NOMO-1 (cell line): ENCODE data around the gene BCKDHB.

ENCODE experiments used
- DNase-seq, 2 experiments: peaks; one replicate each; lab custom pipeline; 2025; ENCODE audit not compliant: unreplicated experiment in 2 of 2; lab: John Stamatoyannopoulos, UW

The BCKDHB gene

DNA sequence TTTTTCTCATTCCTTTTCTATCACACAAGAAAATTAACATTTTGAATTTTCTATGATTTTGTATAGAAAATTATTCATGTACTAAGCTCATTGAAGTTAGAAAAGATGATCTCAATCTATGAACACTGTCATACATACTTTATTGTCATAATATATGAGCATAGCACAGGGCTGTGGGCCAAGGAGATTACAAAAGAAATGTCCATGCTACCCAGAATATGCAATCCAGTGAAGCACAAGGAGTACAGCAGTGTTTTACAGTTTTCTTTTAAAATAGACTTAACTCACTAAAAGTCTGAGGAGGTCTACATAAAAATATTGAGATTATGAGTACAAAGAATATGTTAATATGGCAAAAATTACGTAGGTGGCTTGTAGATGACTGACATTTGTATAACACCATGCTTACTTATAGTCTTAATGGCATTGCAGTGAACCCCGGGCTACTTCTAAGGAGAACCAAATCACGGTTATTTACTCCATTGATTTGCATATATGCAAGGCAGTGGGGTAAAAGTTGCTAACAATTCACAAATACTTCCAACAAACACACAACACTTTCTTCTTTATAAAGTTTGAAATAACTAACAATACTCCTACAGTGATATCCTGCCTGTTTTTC is 257.1 kb downstream of the BCKDHB start:
- no peak for DNase-seq

DNA sequence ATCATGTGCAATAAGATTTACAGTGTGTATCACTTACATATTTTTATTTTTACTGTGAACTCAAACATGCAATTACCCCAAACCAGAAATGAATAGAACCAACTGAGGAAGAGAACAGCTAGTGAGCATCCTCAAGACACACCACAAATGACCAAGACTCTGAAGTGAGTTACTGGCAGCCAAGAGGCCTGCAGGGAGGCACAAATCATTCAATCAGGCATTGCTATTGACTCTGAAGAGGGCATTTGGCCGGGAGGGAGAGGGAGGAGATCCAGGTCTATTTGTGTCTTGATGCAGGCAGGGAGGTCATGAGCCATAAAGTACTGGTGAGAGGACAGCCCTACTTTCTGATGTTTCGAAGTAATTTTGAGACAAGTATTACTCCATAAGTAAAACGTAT is 257.7 kb downstream of the BCKDHB start:
- no peak for DNase-seq

DNA sequence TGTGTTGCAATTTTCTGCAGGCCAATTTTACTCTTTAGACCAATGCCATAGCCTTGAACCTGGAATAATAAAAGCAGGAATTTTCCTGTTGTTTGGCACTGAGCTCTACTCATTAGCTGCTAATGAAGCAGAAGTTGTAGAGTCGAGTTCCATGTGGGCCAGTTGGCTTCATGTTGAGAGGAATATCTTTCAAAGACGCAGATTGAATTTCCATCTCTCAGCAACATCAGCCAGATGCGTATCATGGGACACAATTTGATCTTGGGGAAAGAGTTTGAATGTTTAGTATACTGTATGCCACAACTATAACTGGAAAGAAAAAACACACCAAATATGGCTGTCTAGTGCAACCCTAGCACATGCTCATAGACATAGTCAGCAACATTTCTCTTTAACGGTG is 259.6 kb downstream of the BCKDHB start:
- DNase-seq: no peak

DNA sequence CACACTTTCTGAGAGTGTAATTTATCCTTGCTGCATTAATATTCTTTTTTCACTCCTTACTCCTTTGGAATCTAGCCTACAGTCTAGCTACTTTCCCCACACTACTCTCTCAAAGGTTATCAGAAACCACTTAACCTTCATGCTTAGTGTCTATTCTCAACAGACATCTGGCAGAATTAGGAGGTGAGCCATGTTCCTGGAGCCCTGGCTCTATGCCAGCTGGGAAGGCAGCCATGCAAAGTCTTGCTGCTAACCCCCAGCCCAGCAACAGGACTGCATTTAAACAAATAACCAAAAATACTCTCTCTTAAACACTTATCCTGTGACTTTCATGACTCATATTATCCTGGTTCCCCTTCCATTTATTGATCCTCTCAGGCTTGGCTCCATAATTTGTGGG is 260.2 kb downstream of the BCKDHB start:
- no peak for DNase-seq

DNA sequence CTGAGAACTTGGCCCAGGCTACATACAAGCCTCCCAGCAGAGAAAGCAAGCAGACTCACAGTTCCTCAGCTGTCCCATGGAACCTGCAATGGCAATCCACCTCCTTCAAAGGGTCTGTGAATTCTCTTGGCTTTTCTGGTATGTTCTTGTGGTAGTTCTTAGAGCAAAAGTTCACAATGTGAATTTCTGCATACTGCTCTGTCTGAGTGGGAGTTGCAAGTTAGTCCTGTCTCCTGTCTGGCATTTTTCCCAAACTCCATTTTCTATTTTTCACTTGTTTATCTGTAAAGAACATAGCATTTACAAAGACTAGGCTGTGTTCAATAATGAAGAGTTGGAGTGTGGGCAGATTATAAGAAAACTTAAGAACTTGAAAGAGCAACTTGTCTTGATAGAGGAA is 269.9 kb downstream of the BCKDHB start:
- DNase-seq: no peak

DNA sequence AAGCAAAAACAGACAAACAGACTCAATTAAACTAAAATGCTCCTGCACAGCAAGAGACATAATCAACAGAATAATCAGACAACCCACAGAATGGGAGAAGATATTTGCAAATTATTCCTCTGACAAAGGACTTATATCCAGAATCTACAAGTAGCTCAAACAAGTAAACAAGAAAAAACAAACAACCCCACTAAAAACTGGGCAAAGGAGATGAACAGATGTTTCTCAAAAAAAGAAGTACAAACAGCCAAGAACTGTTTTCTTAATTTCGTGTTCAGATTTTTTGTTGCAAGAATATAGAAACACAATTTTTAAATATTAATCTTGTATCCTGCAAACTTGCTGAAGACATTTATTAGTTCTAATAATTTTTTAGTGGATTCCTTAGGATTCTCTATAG is 274.1 kb downstream of the BCKDHB start:
- DNase-seq: no peak

DNA sequence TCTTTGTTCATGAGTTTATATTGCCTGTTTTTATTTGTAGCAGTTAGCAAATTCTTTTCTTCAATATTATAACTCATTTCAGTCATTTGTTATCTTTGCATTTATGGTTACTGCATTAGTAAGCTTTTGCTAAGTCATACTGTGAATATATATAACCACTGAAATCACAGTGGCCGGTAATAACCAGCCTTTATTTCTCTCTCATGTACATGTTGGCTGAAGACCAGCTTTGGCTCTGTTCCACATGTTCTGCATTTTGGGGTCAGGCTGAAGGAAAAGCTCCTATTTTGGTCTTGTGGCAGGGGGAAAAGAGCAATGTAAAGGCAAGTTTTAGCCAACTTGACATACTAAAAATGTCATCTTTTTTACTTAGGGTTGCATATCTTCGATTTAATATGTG is 276.3 kb downstream of the BCKDHB start:
- no peak for DNase-seq

DNA sequence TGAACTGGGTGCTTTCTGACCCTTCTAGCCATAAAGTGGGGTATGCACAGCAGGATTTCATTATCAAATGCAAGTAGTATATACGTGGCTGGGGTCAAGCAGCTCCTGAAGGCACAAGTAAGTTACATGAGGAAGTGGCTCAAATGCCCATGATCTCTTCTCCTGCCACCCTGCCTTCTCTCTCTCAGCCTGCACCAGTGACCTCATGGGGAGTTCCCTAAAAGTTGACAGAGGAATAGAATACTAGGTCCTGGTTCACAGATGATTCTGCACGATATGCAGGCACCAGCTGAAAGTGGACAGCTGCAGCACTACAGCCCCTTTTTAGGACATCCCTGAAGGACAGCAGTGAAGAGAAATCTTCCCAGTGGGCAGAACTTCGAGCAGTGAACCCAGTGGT is 282.0 kb downstream of the BCKDHB start:
- DNase-seq: no peak
